ENCODE measurements around the gene SLC6A8. TPM values are rescaled to one million over a fixed set of nuclear protein-coding genes. Genes with fewer than 3 reads are reported as not detected.

Gene SLC6A8
- total RNA-seq, 2 experiments from 2014 or later = 0.42 to 0.71 TPM

DNA sequence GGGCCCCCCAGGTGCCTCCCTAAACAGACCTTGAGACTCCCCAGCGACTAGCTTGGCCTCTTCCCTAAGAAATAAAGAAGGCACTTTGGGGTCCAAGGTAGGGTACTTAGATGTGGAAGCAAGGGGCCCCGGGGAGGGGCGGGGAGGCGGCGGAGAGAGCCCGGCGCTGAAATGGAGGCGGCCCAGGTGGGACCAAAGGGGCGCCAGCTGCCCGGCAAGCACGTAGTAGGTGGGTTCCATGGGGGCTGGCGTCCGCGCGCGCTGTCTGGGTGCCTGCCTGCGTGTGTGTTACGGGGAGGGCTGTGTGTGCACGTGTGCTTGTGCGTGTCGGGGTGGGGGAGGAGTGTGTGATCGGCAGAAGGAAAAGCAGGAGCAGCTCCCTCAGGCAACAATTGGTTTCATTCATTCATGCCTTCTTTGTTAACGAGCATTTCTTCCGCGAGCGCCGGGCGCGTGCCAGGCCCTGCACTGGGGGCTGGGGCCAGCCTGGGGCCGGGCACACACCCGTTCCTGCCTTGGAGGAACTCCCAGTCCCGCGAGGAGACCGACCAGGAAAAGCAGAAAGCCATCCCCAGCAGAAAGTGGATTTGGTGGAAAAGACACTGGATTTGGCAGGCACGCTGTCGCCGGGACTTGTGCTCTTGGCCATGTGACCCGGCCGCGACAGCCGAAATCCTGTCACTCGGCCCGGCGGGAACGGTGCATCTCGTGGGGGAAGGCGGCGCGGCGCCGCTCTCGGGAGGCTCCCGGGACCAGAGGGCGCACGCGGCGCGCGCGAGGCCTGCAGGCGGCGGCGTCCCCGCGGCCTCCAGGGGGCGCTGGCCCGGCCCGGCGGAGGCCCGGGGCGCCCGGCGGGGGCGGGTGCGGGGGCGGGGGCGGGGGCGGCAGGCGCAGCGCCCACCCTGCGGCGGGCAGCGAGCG is 44.0 kb upstream of the SLC6A8 start:
- Mint-ChIP-seq H3K36me3 (ENCODE audit: low read depth) (no peaks in the 10 kb centered on the region), H3K9me3 (no peaks in the 10 kb centered on the region), H3K4me3 (peak overlapping the region; percentile 20), H3K27ac (no peak overlapping the region), H3K4me1 (ENCODE audit: low read depth) (peaks cover 5% of the 10 kb centered on the region), H3K27me3 (peaks cover 35% of the 10 kb centered on the region)
- ChIA-PET CTCF (interaction anchor here (1.0 kb wide), 2 partner anchors 8 to 89 kb away, joined by 3 read pairs; no protein-coding TSS in a partner anchor), POLR2A (no interaction called here)
- H3K4me1 ChIP-seq (ENCODE audit: insufficient read depth, low read length) = peaks cover 29% of the 10 kb centered on the region
- H3K36me3 ChIP-seq (ENCODE audit: insufficient read depth, low read length) = no peaks in the 10 kb centered on the region
- TF ChIP-seq, protein P1, sequence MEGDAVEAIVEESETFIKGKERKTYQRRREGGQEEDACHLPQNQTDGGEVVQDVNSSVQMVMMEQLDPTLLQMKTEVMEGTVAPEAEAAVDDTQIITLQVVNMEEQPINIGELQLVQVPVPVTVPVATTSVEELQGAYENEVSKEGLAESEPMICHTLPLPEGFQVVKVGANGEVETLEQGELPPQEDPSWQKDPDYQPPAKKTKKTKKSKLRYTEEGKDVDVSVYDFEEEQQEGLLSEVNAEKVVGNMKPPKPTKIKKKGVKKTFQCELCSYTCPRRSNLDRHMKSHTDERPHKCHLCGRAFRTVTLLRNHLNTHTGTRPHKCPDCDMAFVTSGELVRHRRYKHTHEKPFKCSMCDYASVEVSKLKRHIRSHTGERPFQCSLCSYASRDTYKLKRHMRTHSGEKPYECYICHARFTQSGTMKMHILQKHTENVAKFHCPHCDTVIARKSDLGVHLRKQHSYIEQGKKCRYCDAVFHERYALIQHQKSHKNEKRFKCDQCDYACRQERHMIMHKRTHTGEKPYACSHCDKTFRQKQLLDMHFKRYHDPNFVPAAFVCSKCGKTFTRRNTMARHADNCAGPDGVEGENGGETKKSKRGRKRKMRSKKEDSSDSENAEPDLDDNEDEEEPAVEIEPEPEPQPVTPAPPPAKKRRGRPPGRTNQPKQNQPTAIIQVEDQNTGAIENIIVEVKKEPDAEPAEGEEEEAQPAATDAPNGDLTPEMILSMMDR (IDR thresholded peaks at IDR 0.05) = no peak
- H3K9me3 ChIP-seq (ENCODE audit: control insufficient read depth in 1 of 2, insufficient read depth in 1 of 2, low read length in 2 of 2) = peaks cover 0 to 15% of the 10 kb centered on the region in 2 experiments
- peaks cover 37 to 44% of the 10 kb centered on the region in 2 experiments for H3K27me3 ChIP-seq (ENCODE audit: control insufficient read depth in 1 of 2, insufficient read depth in 2 of 2, low read length in 2 of 2)
- ATAC-seq (ENCODE audit: poor library complexity) (peak; percentile 42), DNase-seq (peak in 4 of 14 experiments; percentile 22 to 61 (median 40))
- H3K4me3 ChIP-seq (ENCODE audit: low read length) = no peak overlapping the region
- intact Hi-C loops (cut with DNase I, micrococcal nuclease) = no loop called here
- no peak overlapping the region for H3K27ac ChIP-seq (ENCODE audit: low read depth in 1 of 2, low read length in 2 of 2)

GRCh38 chrX:153644356-153645125 is 43.2 kb upstream of the SLC6A8 start:
- intact Hi-C loops (cut with DNase I, micrococcal nuclease) = loop anchor here in 1 of 2 experiments (5.0 kb wide), 1 partner anchor 32 kb away; no protein-coding TSS in a partner anchor
- Mint-ChIP-seq H3K4me1 (ENCODE audit: low read depth) (peaks cover 5% of the 10 kb centered on the region), H3K4me3 (no peak overlapping the region), H3K27me3 (peaks cover 35% of the 10 kb centered on the region), H3K27ac (no peak overlapping the region), H3K9me3 (no peaks in the 10 kb centered on the region), H3K36me3 (ENCODE audit: low read depth) (no peaks in the 10 kb centered on the region)
- H3K4me3 ChIP-seq (ENCODE audit: low read length) = no peak overlapping the region
- H3K4me1 ChIP-seq (ENCODE audit: insufficient read depth, low read length) = peaks cover 29% of the 10 kb centered on the region
- H3K36me3 ChIP-seq (ENCODE audit: insufficient read depth, low read length) = no peaks in the 10 kb centered on the region
- CTCF ChIA-PET = interaction anchor here (1.0 kb wide), 1 partner anchor 8 kb away, joined by 3 read pairs; no protein-coding TSS in a partner anchor
- H3K27ac ChIP-seq (ENCODE audit: low read depth in 1 of 2, low read length in 2 of 2) = no peak overlapping the region
- TF ChIP-seq, protein P1 (IDR thresholded peaks at IDR 0.05) = no peak
- ATAC-seq (ENCODE audit: poor library complexity) (no peak), DNase-seq (no peak)
- H3K9me3 ChIP-seq (ENCODE audit: control insufficient read depth in 1 of 2, insufficient read depth in 1 of 2, low read length in 2 of 2) = peaks cover 0 to 18% of the 10 kb centered on the region in 2 experiments
- peaks cover 39 to 47% of the 10 kb centered on the region in 2 experiments for H3K27me3 ChIP-seq (ENCODE audit: control insufficient read depth in 1 of 2, insufficient read depth in 2 of 2, low read length in 2 of 2)
- POLR2A ChIA-PET = no interaction called here

DNA sequence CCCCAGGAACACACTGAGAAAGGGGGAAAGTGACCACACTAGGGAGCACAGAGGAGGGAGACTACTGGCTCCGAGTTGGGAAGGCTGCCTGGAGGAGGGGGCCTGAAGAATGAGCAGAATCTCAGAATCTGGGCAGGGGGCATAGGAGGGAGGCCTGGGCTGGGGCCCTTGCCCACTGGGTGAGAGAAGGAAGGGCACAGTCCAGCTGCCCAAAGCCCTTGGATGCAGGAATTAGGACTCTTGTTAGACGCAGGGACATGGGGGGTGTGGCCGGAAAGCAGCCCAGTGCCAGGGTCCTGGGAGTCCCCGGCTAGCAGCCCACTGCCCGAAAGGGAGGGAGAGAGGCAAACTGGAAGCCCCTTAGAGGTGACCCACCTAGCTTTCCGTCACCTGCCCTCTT is 42.6 kb upstream of the SLC6A8 start:
- ChIA-PET CTCF (interaction anchor here (1.0 kb wide), 1 partner anchor 9 kb away, joined by 3 read pairs; no protein-coding TSS in a partner anchor), POLR2A (no interaction called here)
- Mint-ChIP-seq H3K27me3 (peaks cover 35% of the 10 kb centered on the region), H3K4me3 (no peak overlapping the region), H3K36me3 (ENCODE audit: low read depth) (no peaks in the 10 kb centered on the region), H3K9me3 (no peaks in the 10 kb centered on the region), H3K4me1 (ENCODE audit: low read depth) (peaks cover 5% of the 10 kb centered on the region), H3K27ac (no peak overlapping the region)
- Histone ChIP-seq H3K4me1 (ENCODE audit: insufficient read depth, low read length) (peaks cover 29% of the 10 kb centered on the region), H3K27ac (ENCODE audit: low read depth in 1 of 2, low read length in 2 of 2) (no peak overlapping the region), H3K27me3 (ENCODE audit: control insufficient read depth in 1 of 2, insufficient read depth in 2 of 2, low read length in 2 of 2) (peaks cover 42 to 47% of the 10 kb centered on the region in 2 experiments), H3K9me3 (ENCODE audit: control insufficient read depth in 1 of 2, insufficient read depth in 1 of 2, low read length in 2 of 2) (peaks cover 0 to 12% of the 10 kb centered on the region in 2 experiments), H3K36me3 (ENCODE audit: insufficient read depth, low read length) (no peaks in the 10 kb centered on the region), H3K4me3 (ENCODE audit: low read length) (no peak overlapping the region)
- intact Hi-C loops (cut with DNase I, micrococcal nuclease) = loop anchor here in 1 of 2 experiments (5.0 kb wide), 1 partner anchor 33 kb away; no protein-coding TSS in a partner anchor
- no peak for ATAC-seq (ENCODE audit: poor library complexity)
- TF ChIP-seq, protein P1 (IDR thresholded peaks at IDR 0.05) = no peak
- DNase-seq = no peak
